Measurements from ENCODE around the gene PNPLA1. TPM values are rescaled to one million over a fixed set of nuclear protein-coding genes. Genes with fewer than 3 reads are reported as not detected.

PNPLA1 gene
- total RNA-seq, 2 donors from 2014 or later = 2.0 TPM; not detected in 1

GRCh38 chr6:36309203-36309602, 39.3 kb downstream of the PNPLA1 start:
- DNase-seq (ENCODE audit: low spot score) = no peak
- Histone ChIP-seq H3K4me3 (no peak overlapping the region), H3K9me3 (no peaks in the 10 kb centered on the region), H3K4me1 (replicated peaks) (no peaks in the 10 kb centered on the region), H3K36me3 (no peaks in the 10 kb centered on the region), H3K27ac (no peak overlapping the region), H3K27me3 (replicated peaks; ENCODE audit: insufficient read depth) (no peaks in the 10 kb centered on the region)
- intact Hi-C loops (cut with DNase I) = no loop called here
- TF ChIP-seq POLR2AphosphoS5 (IDR thresholded peaks at IDR 0.05) = no peak
- no peak for TF ChIP-seq POLR2A (IDR thresholded peaks at IDR 0.05)
- TF ChIP-seq, protein P1, sequence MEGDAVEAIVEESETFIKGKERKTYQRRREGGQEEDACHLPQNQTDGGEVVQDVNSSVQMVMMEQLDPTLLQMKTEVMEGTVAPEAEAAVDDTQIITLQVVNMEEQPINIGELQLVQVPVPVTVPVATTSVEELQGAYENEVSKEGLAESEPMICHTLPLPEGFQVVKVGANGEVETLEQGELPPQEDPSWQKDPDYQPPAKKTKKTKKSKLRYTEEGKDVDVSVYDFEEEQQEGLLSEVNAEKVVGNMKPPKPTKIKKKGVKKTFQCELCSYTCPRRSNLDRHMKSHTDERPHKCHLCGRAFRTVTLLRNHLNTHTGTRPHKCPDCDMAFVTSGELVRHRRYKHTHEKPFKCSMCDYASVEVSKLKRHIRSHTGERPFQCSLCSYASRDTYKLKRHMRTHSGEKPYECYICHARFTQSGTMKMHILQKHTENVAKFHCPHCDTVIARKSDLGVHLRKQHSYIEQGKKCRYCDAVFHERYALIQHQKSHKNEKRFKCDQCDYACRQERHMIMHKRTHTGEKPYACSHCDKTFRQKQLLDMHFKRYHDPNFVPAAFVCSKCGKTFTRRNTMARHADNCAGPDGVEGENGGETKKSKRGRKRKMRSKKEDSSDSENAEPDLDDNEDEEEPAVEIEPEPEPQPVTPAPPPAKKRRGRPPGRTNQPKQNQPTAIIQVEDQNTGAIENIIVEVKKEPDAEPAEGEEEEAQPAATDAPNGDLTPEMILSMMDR (IDR thresholded peaks at IDR 0.05) = no peak
- WGBS = 75% methylated on average over 7 of the region's 7 CpGs

- TF ChIP-seq POLR2AphosphoS5 (IDR thresholded peaks at IDR 0.05) (no peak), POLR2A (IDR thresholded peaks at IDR 0.05) (no peak)
- TF ChIP-seq, protein P1 (IDR thresholded peaks at IDR 0.05) = no peak
- Histone ChIP-seq H3K4me1 (replicated peaks) (no peaks in the 10 kb centered on the region), H3K27ac (no peak overlapping the region), H3K36me3 (no peaks in the 10 kb centered on the region), H3K9me3 (no peaks in the 10 kb centered on the region), H3K27me3 (replicated peaks; ENCODE audit: insufficient read depth) (no peaks in the 10 kb centered on the region), H3K4me3 (no peak overlapping the region)
- intact Hi-C loops (cut with DNase I) = no loop called here
- 90% methylated on average over 2 of the region's 2 CpGs for WGBS
- no peak for DNase-seq (ENCODE audit: low spot score)
Measured at GRCh38 chr6:36309900-36310299, 40.0 kb downstream of the PNPLA1 start.

DNA sequence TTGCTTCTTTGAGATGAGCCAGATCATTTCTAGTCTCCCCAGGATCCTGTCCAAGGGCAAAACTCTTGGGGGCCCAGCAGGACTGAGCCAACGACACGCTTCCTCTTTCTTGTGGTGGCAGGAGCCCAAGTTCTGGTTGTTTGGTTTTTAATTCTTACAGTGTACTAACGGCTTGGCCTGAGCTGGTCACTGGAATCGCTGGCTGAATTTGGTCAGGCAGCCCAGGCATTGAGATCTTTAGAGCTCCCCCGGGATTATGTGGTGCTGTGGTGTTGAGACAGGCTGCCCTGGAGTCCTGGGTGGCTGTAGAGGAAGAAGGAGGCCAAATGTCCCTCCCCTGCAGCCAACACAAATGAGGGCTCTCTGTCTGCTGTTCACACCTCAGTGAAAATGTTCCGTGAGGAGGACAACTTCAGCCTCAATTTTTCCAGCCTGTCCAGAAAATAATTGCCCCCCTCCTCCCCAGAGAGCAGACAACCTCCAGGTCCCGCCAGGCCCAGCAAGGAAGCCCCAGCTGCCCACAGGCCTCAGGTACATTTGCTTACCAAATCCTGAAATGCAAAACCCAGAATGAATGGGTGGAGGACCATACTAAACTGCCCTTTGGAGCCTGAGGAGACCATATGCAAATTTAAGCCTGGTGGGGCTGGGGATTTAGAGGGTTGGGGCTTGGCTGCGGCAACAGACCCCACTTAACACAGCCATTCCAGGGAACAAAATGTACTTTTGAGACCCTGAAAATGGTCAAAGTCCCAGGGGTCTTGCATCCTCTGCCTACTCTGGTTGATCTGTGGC, 43.2 kb downstream of the PNPLA1 start:
- WGBS = 44% methylated on average over 8 of the region's 8 CpGs
- Histone ChIP-seq H3K9me3 (no peaks in the 10 kb centered on the region), H3K36me3 (no peaks in the 10 kb centered on the region), H3K27ac (no peak overlapping the region), H3K4me1 (replicated peaks) (no peaks in the 10 kb centered on the region), H3K4me3 (no peak overlapping the region), H3K27me3 (replicated peaks; ENCODE audit: insufficient read depth) (no peaks in the 10 kb centered on the region)
- no peak for DNase-seq (ENCODE audit: low spot score)
- TF ChIP-seq, protein P1 (IDR thresholded peaks at IDR 0.05) = no peak
- no peak for TF ChIP-seq POLR2AphosphoS5 (IDR thresholded peaks at IDR 0.05)
- no peak for TF ChIP-seq POLR2A (IDR thresholded peaks at IDR 0.05)
- intact Hi-C loops (cut with DNase I) = no loop called here

DNA sequence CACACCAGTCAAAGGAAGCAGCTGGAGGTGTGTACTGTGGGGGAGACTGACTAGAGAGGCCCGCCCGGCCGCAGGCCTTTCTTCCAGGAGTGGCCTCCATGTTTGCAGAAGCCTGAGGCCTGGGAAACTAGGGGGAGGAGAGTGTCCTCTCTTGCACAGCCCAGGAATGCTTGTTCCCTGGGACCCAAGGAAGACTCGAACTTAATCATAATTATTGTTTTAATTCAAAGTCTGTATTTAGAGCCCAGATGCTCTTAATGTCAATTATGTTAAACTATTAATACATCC, 43.7 kb downstream of the PNPLA1 start:
- no peak for TF ChIP-seq POLR2A (IDR thresholded peaks at IDR 0.05)
- intact Hi-C loops (cut with DNase I) = no loop called here
- 86% methylated on average over 4 of the region's 4 CpGs for WGBS

DNA sequence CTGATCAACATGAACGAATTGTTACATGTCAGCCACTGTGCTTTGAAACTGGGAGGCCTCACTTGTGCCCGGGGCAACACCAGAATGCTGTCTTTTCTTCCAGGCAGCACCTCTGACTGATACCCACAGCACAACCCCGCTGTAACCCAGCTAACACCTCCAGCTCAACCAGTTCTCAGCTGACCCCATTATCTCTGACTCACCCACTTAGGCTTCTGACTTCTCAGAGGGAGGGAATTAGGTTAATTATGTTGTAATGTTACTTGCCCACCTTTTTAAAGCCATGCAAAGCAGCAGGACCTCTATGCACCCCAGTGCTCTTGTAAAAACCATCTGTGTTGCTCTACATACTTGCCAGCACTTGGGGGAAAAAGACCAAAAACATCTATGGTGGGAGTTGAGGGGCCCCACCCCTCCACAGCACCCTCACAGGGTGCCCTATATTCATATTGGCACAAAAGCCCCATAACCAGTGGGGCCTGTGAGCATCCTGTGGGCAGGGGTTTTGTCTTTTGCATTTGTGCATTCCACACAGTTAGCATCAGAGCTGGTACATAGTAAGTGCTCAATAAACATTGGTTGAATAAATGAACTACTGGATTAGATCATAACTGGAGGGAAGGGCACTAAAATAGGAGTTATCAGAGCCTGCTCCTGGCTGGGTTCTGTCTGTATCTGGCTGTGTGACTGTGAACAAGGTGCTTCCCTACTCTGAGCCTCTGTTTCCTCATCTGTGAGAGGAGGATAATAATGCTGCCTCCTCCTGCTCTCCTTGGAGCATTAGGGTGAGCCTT, 44.6 kb downstream of the PNPLA1 start:
- Histone ChIP-seq H3K4me3 (no peak overlapping the region), H3K36me3 (no peaks in the 10 kb centered on the region), H3K4me1 (replicated peaks) (peaks cover under 1% of the 10 kb centered on the region), H3K27me3 (replicated peaks; ENCODE audit: insufficient read depth) (no peaks in the 10 kb centered on the region), H3K9me3 (no peaks in the 10 kb centered on the region), H3K27ac (no peak overlapping the region)
- TF ChIP-seq POLR2A (IDR thresholded peaks at IDR 0.05) = no peak
- no peak for DNase-seq (ENCODE audit: low spot score)
- WGBS = 50% methylated on average over 3 of the region's 3 CpGs
- intact Hi-C loops (cut with DNase I) = no loop called here

More for the DNA sequence above, 43.7 kb downstream of the PNPLA1 start:
- no peaks in the 10 kb centered on the region for H3K9me3 ChIP-seq
- no peak overlapping the region for H3K4me3 ChIP-seq
- no peaks in the 10 kb centered on the region for H3K4me1 ChIP-seq (replicated peaks)
- no peak overlapping the region for H3K27ac ChIP-seq
- no peak for DNase-seq (ENCODE audit: low spot score)
- no peaks in the 10 kb centered on the region for H3K36me3 ChIP-seq
- H3K27me3 ChIP-seq (replicated peaks; ENCODE audit: insufficient read depth) = no peaks in the 10 kb centered on the region
